Measurements from ENCODE around the gene PANK1. TPM values are rescaled to one million over a fixed set of nuclear protein-coding genes. Genes with fewer than 3 reads are reported as not detected.

Gene PANK1
- total RNA-seq, 4 donors from 2014 or later = 7.3 to 16.3 (median 9.0) TPM

DNA sequence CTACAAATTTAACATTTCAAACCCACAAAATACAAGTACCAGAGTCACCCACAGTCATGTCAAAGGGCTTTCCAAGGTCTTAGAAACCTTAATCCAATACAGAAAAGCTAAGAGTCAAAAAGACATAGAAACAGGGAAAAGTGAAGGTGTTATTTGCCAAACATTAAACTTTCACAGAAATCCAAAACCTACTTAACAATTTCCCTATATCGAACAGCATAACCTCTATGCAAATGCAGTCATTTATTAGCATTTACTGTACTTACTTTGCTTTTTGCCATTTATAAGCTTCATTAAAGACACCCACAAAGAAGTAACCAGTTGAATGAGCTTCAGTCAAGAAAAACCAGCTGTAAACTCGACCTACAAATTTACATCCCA is 1.6 kb downstream of the PANK1 start:
- Histone ChIP-seq H3K27ac (peak overlapping the region; percentile 93 to 98 (median 96)), H3K9me3 (no peaks in the 10 kb centered on the region), H3K4me1 (peaks cover 45 to 54% of the 10 kb centered on the region in 2 donors), H3K4me3 (peak overlapping the region; percentile 69 to 92 (median 80)), H3K36me3 (no peaks in the 10 kb centered on the region), H3K27me3 (no peaks in the 10 kb centered on the region)
- intact Hi-C loops (cut with DNase I; ENCODE audit: low total_unique reads) (loop anchor here (10.0 kb wide), 1 partner anchor 1941 kb away; no protein-coding TSS in a partner anchor), in situ Hi-C loops (cut with MboI; ENCODE audit: low sequenced_read_pairs in 4 of 4) (loop anchor here in 1 of 4 donors (10.0 kb wide), 1 partner anchor 61 kb away; the partner anchor contains the start of gene KIF20B)
- no peak for TF ChIP-seq POLR2A (IDR thresholded peaks at IDR 0.05)
- TF ChIP-seq, protein P1, sequence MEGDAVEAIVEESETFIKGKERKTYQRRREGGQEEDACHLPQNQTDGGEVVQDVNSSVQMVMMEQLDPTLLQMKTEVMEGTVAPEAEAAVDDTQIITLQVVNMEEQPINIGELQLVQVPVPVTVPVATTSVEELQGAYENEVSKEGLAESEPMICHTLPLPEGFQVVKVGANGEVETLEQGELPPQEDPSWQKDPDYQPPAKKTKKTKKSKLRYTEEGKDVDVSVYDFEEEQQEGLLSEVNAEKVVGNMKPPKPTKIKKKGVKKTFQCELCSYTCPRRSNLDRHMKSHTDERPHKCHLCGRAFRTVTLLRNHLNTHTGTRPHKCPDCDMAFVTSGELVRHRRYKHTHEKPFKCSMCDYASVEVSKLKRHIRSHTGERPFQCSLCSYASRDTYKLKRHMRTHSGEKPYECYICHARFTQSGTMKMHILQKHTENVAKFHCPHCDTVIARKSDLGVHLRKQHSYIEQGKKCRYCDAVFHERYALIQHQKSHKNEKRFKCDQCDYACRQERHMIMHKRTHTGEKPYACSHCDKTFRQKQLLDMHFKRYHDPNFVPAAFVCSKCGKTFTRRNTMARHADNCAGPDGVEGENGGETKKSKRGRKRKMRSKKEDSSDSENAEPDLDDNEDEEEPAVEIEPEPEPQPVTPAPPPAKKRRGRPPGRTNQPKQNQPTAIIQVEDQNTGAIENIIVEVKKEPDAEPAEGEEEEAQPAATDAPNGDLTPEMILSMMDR (IDR thresholded peaks at IDR 0.05 in 4 of 5, conservative IDR thresholded peaks at IDR 0.05 in 1 of 5) = no peak
- DNase-seq (no peak), ATAC-seq (no peak)

DNA sequence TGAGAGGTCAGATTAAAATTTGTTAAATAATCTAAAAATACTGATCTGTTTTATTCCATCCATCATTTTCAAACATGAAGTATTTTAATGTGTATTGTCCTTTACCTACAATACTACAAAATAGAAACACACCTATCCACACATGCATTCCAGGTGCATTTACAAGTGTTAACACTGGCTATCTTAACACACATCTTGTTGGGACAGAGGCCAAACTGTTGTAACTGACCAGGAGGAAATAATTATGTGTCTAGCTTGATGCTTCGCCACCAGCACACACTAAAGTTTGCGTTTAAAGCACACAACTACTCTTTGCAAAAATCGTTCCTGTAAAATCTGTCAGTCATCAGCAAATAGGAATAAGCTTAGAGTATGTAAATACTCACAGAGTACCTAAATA is 2.8 kb downstream of the PANK1 start:
- Histone ChIP-seq H3K4me1 (peaks cover 39 to 45% of the 10 kb centered on the region in 2 donors), H3K27me3 (no peaks in the 10 kb centered on the region), H3K27ac (peak overlapping the region; percentile 93 to 98 (median 96)), H3K36me3 (no peaks in the 10 kb centered on the region), H3K4me3 (peak overlapping the region in 1 of 4 donors; percentile 1), H3K9me3 (no peaks in the 10 kb centered on the region)
- no peak for DNase-seq
- ATAC-seq = no peak
- TF ChIP-seq POLR2A (IDR thresholded peaks at IDR 0.05) = no peak
- TF ChIP-seq, protein P1 (IDR thresholded peaks at IDR 0.05 in 4 of 5, conservative IDR thresholded peaks at IDR 0.05 in 1 of 5) = no peak
- in situ Hi-C loops (cut with MboI; ENCODE audit: low sequenced_read_pairs in 4 of 4) (loop anchor here in 1 of 4 donors (10.0 kb wide), 1 partner anchor 63 kb away; the partner anchor contains the start of gene KIF20B), intact Hi-C loops (cut with DNase I; ENCODE audit: low total_unique reads) (loop anchor here (10.0 kb wide), 1 partner anchor 1943 kb away; no protein-coding TSS in a partner anchor)

DNA sequence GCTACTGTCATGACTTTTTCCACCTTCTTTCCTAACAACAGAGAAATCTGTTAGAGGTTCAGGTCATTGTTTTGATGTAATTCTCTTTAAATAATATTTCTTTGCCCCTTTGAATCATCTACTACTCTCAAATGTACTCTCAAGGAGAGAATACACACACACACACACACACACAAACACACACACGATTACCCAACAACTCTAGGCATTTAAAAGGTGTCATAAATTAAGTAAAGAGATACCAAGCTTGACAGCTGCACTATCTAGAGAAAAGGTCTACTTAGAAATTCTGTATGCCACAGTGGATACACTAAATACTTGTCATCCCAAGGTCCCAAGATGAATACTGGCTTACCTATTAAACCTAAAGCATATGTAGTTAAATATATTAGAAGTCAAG is 4.8 kb downstream of the PANK1 start:
- Histone ChIP-seq H3K27ac (peak overlapping the region; percentile 93 to 98 (median 96)), H3K27me3 (no peaks in the 10 kb centered on the region), H3K9me3 (no peaks in the 10 kb centered on the region), H3K36me3 (no peaks in the 10 kb centered on the region), H3K4me3 (peak overlapping the region in 1 of 4 donors; percentile 9), H3K4me1 (peaks cover 26 to 32% of the 10 kb centered on the region in 2 donors)
- in situ Hi-C loops (cut with MboI; ENCODE audit: low sequenced_read_pairs in 4 of 4) = loop anchor here in 1 of 4 donors (10.0 kb wide), 1 partner anchor 65 kb away; the partner anchor contains the start of gene KIF20B
- no peak for ATAC-seq
- intact Hi-C loops (cut with DNase I; ENCODE audit: low total_unique reads) = loop anchor here (10.0 kb wide), 1 partner anchor 1945 kb away; no protein-coding TSS in a partner anchor
- DNase-seq = peak in 1 of 2 donors; percentile 42
- TF ChIP-seq POLR2A (IDR thresholded peaks at IDR 0.05) = no peak
- TF ChIP-seq, protein P1 (IDR thresholded peaks at IDR 0.05 in 4 of 5, conservative IDR thresholded peaks at IDR 0.05 in 1 of 5) = no peak

DNA sequence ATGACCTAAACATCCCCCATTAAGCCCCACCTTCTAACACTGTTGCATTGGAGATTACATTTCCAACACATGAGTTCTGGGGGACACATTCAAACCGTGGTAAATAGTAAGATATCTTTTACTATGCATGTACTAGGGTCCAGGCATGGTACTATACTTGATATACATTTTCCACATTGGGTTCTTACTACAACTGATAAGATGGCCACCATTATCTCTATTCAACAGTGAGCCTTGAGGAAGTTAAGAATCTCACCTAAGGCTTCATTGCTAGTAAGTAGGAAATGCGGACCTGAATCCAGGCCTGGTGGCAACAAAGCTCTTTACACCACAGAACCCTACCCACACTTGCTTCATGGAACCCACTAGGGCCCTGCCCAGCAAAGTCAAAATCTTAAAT is 5.7 kb downstream of the PANK1 start:
- intact Hi-C loops (cut with DNase I; ENCODE audit: low total_unique reads) = no loop called here

More for the DNA sequence above, 5.7 kb downstream of the PANK1 start:
- in situ Hi-C loops (cut with MboI; ENCODE audit: low sequenced_read_pairs in 4 of 4) = no loop called here
- Histone ChIP-seq H3K4me1 (peaks cover 35 to 41% of the 10 kb centered on the region in 2 donors), H3K9me3 (no peaks in the 10 kb centered on the region), H3K27ac (peak overlapping the region; percentile 93 to 98 (median 96)), H3K4me3 (no peak overlapping the region), H3K36me3 (no peaks in the 10 kb centered on the region), H3K27me3 (no peaks in the 10 kb centered on the region)
- ATAC-seq (no peak), DNase-seq (no peak)
- TF ChIP-seq POLR2A (IDR thresholded peaks at IDR 0.05) = no peak
- TF ChIP-seq, protein P1 (IDR thresholded peaks at IDR 0.05 in 4 of 5, conservative IDR thresholded peaks at IDR 0.05 in 1 of 5) = no peak

Measured in gastrocnemius medialis (tissue), 4 donors.